Pancreas (tissue), 10 donors: ENCODE measurements around the gene BFSP1. TPM values are rescaled to one million over a fixed set of nuclear protein-coding genes. Genes with fewer than 3 reads are reported as not detected.

Experiments
- ATAC-seq, 4 donors: fragments of 200-7000 bp; cut with Tn5 transposase; one replicate each; pipeline versions ENCODE4 v1.8.0 to v1.9.1; 2020; ENCODE audit warnings: mild to moderate bottlenecking in 4 of 4, moderate library complexity in 4 of 4
- DNase-seq, 6 donors: peaks; one replicate each; pipeline ENCODE4 v3.0.0-alpha.2; 2020
- FAIRE-seq: peaks from 2 replicates; lab custom pipeline; 2012; peaks lifted over from hg19 to GRCh38; lab: Jason Lieb, UNC
- H3K27ac ChIP-seq, 4 donors: fragments of 200-600 bp; sonication (generic); 1 replicate in 3 of 4; 2 replicates in 1 of 4; pipeline versions ENCODE4 v1.5.0 to v1.8.0; 2020
- H3K27me3 ChIP-seq, 4 donors: fragments of 200-600 bp; one replicate each; pipeline ENCODE4 v1.8.0; 2021
- H3K36me3 ChIP-seq, 3 donors: fragments of 200-600 bp; sonication (generic) in 1 of 3; one replicate each; pipeline versions ENCODE4 v1.5.0 to v1.8.0; 2020 to 2021
- H3K4me1 ChIP-seq, 3 donors: fragments of 200-600 bp; one replicate each; pipeline ENCODE4 v1.8.0; 2021
- H3K4me3 ChIP-seq, 4 donors: fragments of 200-600 bp; sonication (generic) in 2 of 4; one replicate each; pipeline versions ENCODE4 v1.5.0 to v1.8.0; 2020 to 2021
- H3K9me3 ChIP-seq, 4 donors: fragments of 200-600 bp; one replicate each; pipeline ENCODE4 v1.8.0; 2021
- WGBS, 2 donors: extraction: QIAGEN DNeasy Blood & Tissue Kit; methylation state at CpG; one replicate each; pipeline ENCODE4 v1.1.7; 2013; 5-methylcytosine and 5-hydroxymethylcytosine counted together
- intact Hi-C, 3 donors: fragments of 100-400 bp; cut with DNase I; formaldehyde crosslinking; loops; one replicate each; pipeline versions ENCODE4 v1.11.1 to v1.14.2; 2022
- polyA plus RNA-seq, 2 donors: library from polyadenylated mRNA; stranded (reverse); fragments of 200-250 nt; gene quantifications; one replicate each; pipeline ENCODE4 v1.2.3, GENCODE V29; 2013
- total RNA-seq, 6 donors: library from RNA; stranded (reverse); fragmentation: NEBNext Ultra II Directional in 4 of 6; extraction: Animal tissue kit (Norgen Biotek cat#: 25700) in 4 of 6; gene quantifications; one replicate each; pipeline versions ENCODE4 v1.2.1 to v1.2.4, GENCODE V29; 2021 to 2023
- TF ChIP-seq, protein P1 (sequence below), 4 donors: fragments of 200-600 bp; sonication (generic) in 3 of 4; IDR thresholded peaks; one replicate each; pipeline versions ENCODE4 v1.5.0 to v1.8.0; 2021; ENCODE audit warnings: antibody characterized with exemption in 4 of 4
- donor health status: healthy with polysubstance abuse.
- donor health status: DM: no; HTN: no; CAD: no; lungs with moderate emphysema.
- donor health status: DM: no; HTN: no; CAD: no.
- donor health status: control.
- donor health status: control.
- donor health status: Bipolar disorder and iron deficiency.
- donor health status: DM: yes; HTN: yes; CAD: no.
- donor health status: DM: no; HTN: no; CAD: no.
- donor health status: DM: no; HTN: no; CAD: no.
- donor health status: DM: yes; HTN: yes; CAD: no.

The BFSP1 gene
- total and polyA plus RNA-seq, 8 donors: 0.81 to 2.0 (median 1.4) TPM

DNA sequence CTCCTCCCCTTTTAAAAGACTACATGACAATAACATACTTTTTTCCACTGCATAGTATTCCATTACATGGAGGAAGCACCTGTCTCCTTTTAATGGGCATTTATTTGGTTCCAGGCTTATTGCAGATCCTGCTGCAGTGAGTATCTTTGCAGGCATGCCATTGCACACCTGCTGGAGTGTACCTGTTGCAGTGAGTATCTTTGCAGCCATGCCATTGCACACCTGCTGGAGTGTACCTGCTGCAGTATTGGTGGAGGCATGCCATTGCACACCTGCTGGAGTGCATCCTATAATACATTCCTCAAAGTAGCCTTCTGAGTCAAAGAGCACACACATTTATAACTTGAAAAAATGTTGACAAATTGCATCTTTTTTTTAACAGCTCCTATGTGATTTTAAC, 1.6 kb downstream of the BFSP1 start:
- Histone ChIP-seq H3K27me3 (no peaks in the 10 kb centered on the region), H3K4me1 (peaks cover 5 to 7% (median 6%) of the 10 kb centered on the region in 3 donors), H3K9me3 (no peaks in the 10 kb centered on the region), H3K4me3 (no peak overlapping the region), H3K27ac (no peak overlapping the region), H3K36me3 (no peaks in the 10 kb centered on the region)
- FAIRE-seq (no peak), DNase-seq (no peak), ATAC-seq (no peak)
- intact Hi-C loops: no loop called here
- TF ChIP-seq, protein P1, sequence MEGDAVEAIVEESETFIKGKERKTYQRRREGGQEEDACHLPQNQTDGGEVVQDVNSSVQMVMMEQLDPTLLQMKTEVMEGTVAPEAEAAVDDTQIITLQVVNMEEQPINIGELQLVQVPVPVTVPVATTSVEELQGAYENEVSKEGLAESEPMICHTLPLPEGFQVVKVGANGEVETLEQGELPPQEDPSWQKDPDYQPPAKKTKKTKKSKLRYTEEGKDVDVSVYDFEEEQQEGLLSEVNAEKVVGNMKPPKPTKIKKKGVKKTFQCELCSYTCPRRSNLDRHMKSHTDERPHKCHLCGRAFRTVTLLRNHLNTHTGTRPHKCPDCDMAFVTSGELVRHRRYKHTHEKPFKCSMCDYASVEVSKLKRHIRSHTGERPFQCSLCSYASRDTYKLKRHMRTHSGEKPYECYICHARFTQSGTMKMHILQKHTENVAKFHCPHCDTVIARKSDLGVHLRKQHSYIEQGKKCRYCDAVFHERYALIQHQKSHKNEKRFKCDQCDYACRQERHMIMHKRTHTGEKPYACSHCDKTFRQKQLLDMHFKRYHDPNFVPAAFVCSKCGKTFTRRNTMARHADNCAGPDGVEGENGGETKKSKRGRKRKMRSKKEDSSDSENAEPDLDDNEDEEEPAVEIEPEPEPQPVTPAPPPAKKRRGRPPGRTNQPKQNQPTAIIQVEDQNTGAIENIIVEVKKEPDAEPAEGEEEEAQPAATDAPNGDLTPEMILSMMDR (IDR thresholded peaks at IDR 0.05): no peak

DNA sequence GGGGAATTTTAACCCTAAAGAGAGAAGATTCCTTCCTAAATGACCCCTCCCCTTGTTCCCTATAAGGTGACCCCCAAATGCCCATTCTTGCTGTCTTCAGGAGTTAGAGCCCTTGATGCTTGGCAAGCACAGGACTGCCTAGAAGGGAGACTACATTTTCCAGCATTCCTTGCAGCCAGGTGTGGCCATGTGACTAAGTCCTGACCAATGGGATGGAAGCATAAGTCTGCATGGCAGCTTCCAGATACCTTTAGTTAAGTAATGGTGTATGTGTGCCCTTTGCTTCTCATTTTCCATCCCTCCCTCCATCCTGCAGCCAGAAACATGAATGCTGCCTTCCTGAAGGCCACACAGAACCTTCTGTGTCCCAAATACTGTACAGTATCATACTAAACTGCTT, 5.5 kb downstream of the BFSP1 start:
- peak; percentile 57 to 85 (median 78) for ATAC-seq
- no peak overlapping the region for H3K4me3 ChIP-seq
- TF ChIP-seq, protein P1 (IDR thresholded peaks at IDR 0.05): no peak
- H3K27me3 ChIP-seq: no peaks in the 10 kb centered on the region
- intact Hi-C loops: no loop called here
- H3K36me3 ChIP-seq: no peaks in the 10 kb centered on the region
- H3K9me3 ChIP-seq: no peaks in the 10 kb centered on the region
- no peak for FAIRE-seq
- peak in 1 of 6 donors; percentile 41 for DNase-seq
- H3K4me1 ChIP-seq: peaks cover 3 to 7% (median 6%) of the 10 kb centered on the region in 3 donors
- no peak overlapping the region for H3K27ac ChIP-seq

DNA sequence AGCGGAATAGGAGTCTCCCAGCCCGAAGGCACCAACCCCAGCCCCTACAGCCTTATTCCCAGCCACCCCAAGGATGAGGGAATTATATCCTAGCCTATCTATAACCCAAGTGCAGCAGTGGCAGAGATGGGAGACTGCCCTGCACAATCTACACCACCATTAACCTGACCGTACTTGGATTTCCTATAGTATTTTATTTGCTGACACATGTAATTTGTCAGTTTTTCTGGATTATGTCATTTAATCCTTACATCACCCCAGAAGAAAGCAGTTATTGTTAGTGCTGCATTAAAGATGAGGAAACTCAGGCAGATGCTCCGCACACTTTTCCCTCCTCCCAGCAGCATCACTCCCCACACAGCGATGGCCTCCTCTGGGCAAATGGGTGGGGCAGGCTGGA, 6.0 kb downstream of the BFSP1 start:
- FAIRE-seq: no peak
- no peak for ATAC-seq

DNA sequence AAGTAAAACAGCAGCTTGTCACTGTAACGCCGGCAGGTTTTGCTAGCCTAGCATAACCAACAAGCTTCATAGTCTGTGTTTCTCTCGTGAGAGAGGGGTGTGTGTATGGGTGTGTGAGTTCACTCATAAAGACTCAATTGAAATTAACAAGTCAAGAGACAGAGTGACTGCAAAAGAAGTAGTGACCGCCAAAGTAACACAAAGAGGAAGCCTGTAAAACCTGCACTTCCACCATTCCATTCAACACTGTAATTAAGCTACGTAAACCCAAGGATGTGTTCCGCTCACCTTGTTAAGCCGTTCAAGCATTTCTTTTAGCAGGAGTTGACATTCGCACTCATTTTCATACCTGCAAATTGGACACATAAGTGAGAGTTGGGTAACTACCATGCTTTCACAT, 6.6 kb downstream of the BFSP1 start:
- H3K27me3 ChIP-seq: no peaks in the 10 kb centered on the region
- H3K4me3 ChIP-seq: no peak overlapping the region
- no peaks in the 10 kb centered on the region for H3K4me1 ChIP-seq
- H3K9me3 ChIP-seq: no peaks in the 10 kb centered on the region
- FAIRE-seq (no peak), DNase-seq (no peak), ATAC-seq (no peak)
- 83 to 85% methylated on average over 8 of the region's 8 CpGs for WGBS, 2 donors
- TF ChIP-seq, protein P1 (IDR thresholded peaks at IDR 0.05): no peak
- no peak overlapping the region for H3K27ac ChIP-seq
- no peaks in the 10 kb centered on the region for H3K36me3 ChIP-seq
- intact Hi-C loops: no loop called here

More for the DNA sequence above, 6.0 kb downstream of the BFSP1 start:
- no peaks in the 10 kb centered on the region for H3K36me3 ChIP-seq
- WGBS, 2 donors: 96 to 97% methylated on average over 5 of the region's 5 CpGs
- no peaks in the 10 kb centered on the region for H3K27me3 ChIP-seq
- TF ChIP-seq, protein P1 (IDR thresholded peaks at IDR 0.05): no peak
- intact Hi-C loops: no loop called here
- H3K4me3 ChIP-seq: no peak overlapping the region
- no peak for DNase-seq
- peaks cover 0 to 3% (median 2%) of the 10 kb centered on the region in 3 donors for H3K4me1 ChIP-seq
- no peak overlapping the region for H3K27ac ChIP-seq
- no peaks in the 10 kb centered on the region for H3K9me3 ChIP-seq

DNA sequence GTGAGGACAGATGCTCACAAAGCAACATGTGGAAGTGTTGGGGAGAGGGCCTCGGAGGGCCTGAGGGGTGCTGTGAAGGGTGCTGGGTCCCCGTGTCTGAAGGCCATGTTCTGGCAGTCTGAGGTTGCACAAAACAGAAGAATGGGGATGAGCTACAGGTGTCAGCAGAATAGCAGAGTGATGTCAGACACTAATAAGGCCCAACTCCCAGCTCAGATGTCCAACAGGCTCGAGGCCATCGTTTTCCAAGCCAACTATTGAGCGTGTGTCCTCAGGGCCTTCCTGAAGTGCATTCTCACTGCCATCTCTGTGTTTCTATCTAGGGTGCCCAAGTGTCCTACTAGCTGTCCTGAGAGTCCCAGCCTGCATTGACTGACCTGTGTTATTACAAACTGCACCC, 7.9 kb downstream of the BFSP1 start:
- DNase-seq (no peak), ATAC-seq (no peak), FAIRE-seq (no peak)
- intact Hi-C loops: no loop called here
- no peaks in the 10 kb centered on the region for H3K9me3 ChIP-seq
- H3K4me1 ChIP-seq: no peaks in the 10 kb centered on the region
- 68 to 90% methylated on average over 5 of the region's 5 CpGs for WGBS, 2 donors
- no peak overlapping the region for H3K4me3 ChIP-seq
- H3K36me3 ChIP-seq: no peaks in the 10 kb centered on the region
- TF ChIP-seq, protein P1 (IDR thresholded peaks at IDR 0.05): no peak
- no peak overlapping the region for H3K27ac ChIP-seq
- no peaks in the 10 kb centered on the region for H3K27me3 ChIP-seq
